HG03108 (cell line): Measurements from ENCODE around the gene CCDC85C.
"Not testable (repeated sequence)": the region's sequence is repeated elsewhere in the genome, so short reads cannot be mapped to it uniquely, and the experiment has no call there.

Experiments used
- ATAC-seq: cut with Tn5 transposase; IDR thresholded peaks from one replicate; pipeline ENCODE4 v1.9.1; 2021; ENCODE audit warnings: moderate library complexity; ENCODE audit not compliant: unreplicated experiment

Gene CCDC85C

GRCh38 chr14:99603471-99604277 is at the start of gene CCDC85C:
Gene CCDC85C (minus strand): TSS chr14:99604207. CDS start chr14:99603959, 248 bp downstream.
- no peak for ATAC-seq

GRCh38 chr14:99651953-99652746 is 48.1 kb upstream of the CCDC85C start:
- ATAC-seq, result no peak

- ATAC-seq, result no peak
Observed at GRCh38 chr14:99650189-99650588, 46.2 kb upstream of the CCDC85C start.

- ATAC-seq, result no peak
Observed at GRCh38 chr14:99649643-99650042, 45.6 kb upstream of the CCDC85C start.

GRCh38 chr14:99649219-99649618 is 45.2 kb upstream of the CCDC85C start:
- ATAC-seq, result no peak

- ATAC-seq, result no peak
Observed at GRCh38 chr14:99648027-99648784, 44.2 kb upstream of the CCDC85C start.

- ATAC-seq, result no peak
Observed at GRCh38 chr14:99647411-99647810, 43.4 kb upstream of the CCDC85C start.

- no peak for ATAC-seq
Observed at GRCh38 chr14:99645545-99646505, 41.8 kb upstream of the CCDC85C start.

GRCh38 chr14:99644723-99645544 is 40.9 kb upstream of the CCDC85C start, which contains the start of gene HHIPL1:
Gene HHIPL1 (plus strand): TSS chr14:99645129. CDS start chr14:99645208, 79 bp downstream.
- ATAC-seq, result no peak

- ATAC-seq, result no peak
Observed at GRCh38 chr14:99644035-99644587, 40.1 kb upstream of the CCDC85C start.

- ATAC-seq, result no peak
Observed at GRCh38 chr14:99643343-99643742, 39.3 kb upstream of the CCDC85C start.

- ATAC-seq, result not testable (repeated sequence)
Observed at GRCh38 chr14:99642771-99643170, 38.8 kb upstream of the CCDC85C start.

GRCh38 chr14:99637624-99638023 is 33.6 kb upstream of the CCDC85C start:
- ATAC-seq, result no peak

GRCh38 chr14:99636487-99636886 is 32.5 kb upstream of the CCDC85C start:
- no peak for ATAC-seq

- no peak for ATAC-seq
Observed at GRCh38 chr14:99635116-99635515, 31.1 kb upstream of the CCDC85C start.

GRCh38 chr14:99634443-99634842 is 30.4 kb upstream of the CCDC85C start:
- no peak for ATAC-seq

- ATAC-seq, result no peak
Observed at GRCh38 chr14:99633918-99634317, 29.9 kb upstream of the CCDC85C start.

- no peak for ATAC-seq
Observed at GRCh38 chr14:99633141-99633540, 29.1 kb upstream of the CCDC85C start.
